GM13977 (cell line): ENCODE data around the gene LDHD.
"Not testable (repeated sequence)": the region's sequence is repeated elsewhere in the genome, so short reads cannot be mapped to it uniquely, and the experiment has no call there.

Experiments
- DNase-seq: peaks from one replicate; pipeline ENCODE4 v3.0.0; 2012; ENCODE audit warnings: low spot score
- in situ Hi-C: fragments of 300-500 bp; cut with MboI; formaldehyde crosslinking; loops from one replicate; pipeline ENCODE4 v1.12.0; 2022; ENCODE audit warnings: low sequenced_read_pairs, low pct_unique_long_range_greater_than_20kb, mixed read lengths, inconsistent platforms; ENCODE audit not compliant: unreplicated experiment
- TF ChIP-seq, protein P1 (sequence below): IDR thresholded peaks from 2 replicates; pipeline ENCODE4 v1.5.1; 2012; ENCODE audit warnings: mild to moderate bottlenecking, control low read depth; ENCODE audit not compliant: insufficient read depth; ENCODE audit errors: extremely low read depth, missing control alignments

LDHD gene

DNA sequence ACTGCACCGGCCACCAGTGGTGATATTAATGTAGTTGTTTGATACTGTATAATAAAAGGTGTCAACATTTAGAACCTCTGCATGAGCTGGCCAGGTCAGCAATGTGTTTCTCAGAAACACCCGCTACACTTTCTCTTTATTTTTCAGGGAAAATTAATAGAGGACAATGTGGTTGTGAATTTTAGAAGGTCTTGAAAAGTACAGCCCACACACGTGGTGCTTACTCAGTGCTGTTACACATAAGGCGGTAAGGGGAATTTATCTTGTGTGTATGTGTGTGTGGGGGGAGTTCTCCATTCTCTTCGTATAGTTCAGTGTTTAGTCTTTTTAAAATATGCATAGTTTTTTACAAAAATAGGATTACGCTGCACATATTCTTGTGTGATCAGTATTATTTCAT is 27.4 kb upstream of the LDHD start:
- no peak for DNase-seq
- TF ChIP-seq, protein P1, sequence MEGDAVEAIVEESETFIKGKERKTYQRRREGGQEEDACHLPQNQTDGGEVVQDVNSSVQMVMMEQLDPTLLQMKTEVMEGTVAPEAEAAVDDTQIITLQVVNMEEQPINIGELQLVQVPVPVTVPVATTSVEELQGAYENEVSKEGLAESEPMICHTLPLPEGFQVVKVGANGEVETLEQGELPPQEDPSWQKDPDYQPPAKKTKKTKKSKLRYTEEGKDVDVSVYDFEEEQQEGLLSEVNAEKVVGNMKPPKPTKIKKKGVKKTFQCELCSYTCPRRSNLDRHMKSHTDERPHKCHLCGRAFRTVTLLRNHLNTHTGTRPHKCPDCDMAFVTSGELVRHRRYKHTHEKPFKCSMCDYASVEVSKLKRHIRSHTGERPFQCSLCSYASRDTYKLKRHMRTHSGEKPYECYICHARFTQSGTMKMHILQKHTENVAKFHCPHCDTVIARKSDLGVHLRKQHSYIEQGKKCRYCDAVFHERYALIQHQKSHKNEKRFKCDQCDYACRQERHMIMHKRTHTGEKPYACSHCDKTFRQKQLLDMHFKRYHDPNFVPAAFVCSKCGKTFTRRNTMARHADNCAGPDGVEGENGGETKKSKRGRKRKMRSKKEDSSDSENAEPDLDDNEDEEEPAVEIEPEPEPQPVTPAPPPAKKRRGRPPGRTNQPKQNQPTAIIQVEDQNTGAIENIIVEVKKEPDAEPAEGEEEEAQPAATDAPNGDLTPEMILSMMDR, result no peak
- in situ Hi-C loops, result no loop called here

DNA sequence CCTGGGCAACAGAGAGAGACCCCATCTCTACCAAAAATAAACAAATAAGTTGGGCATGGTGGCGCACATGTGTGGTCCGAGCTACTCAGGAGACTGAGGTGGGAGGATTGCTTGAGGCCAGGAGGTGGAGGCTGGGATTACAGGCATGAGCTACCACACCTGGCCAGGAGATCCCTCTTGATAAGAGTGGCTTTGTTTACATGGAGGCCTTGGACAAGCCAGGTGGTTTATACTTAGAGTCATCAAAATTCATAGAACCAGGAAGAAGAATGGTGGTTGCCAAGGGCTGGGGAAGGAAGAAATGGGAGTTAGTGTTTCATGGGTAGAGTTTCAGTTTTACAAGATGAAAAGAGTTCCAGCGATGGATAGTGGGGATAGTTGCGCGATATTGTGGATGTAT is 22.9 kb upstream of the LDHD start:
- no peak for DNase-seq
- in situ Hi-C loops, result no loop called here
- TF ChIP-seq, protein P1, result no peak

DNA sequence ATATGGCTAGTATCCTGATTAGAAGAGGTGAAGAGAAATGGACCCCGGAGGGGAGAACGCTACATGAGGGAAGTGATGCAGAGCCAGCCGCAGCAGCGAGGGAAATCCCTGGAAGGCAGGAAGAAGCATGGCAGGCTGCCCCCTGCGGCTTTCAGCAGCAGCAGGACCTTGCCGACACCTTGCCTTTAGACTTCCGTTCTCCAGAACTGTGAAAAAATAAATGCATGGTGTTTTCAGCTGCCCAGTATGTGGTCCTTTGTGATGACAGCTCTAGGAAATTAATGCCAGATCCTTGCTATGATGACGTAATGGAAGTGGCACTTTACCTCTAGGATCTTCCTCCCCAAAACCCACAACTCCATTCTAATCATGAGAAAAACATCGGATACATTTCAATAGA is 22.1 kb upstream of the LDHD start:
- TF ChIP-seq, protein P1, result no peak
- no peak for DNase-seq
- in situ Hi-C loops, result no loop called here

DNA sequence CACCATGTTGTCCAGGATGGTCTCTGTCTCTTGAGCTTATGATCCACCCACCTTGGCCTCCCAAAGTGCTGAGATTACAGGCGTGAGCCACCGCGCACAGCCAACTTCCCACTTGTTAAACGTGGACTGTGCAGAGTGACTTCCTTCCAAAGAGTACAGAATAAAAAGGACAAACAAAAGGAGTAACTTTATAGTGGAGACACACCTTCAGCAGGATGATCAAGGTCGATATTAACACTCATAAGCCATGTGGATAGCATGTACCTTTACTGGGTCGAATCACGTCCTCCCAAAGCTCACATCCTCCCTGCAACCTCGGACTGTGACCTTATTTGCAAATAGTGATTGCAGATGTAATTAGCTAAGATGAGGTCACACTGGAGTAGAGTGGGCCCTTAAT is 21.7 kb upstream of the LDHD start:
- in situ Hi-C loops, result no loop called here
- DNase-seq, result no peak
- TF ChIP-seq, protein P1, result no peak

DNA sequence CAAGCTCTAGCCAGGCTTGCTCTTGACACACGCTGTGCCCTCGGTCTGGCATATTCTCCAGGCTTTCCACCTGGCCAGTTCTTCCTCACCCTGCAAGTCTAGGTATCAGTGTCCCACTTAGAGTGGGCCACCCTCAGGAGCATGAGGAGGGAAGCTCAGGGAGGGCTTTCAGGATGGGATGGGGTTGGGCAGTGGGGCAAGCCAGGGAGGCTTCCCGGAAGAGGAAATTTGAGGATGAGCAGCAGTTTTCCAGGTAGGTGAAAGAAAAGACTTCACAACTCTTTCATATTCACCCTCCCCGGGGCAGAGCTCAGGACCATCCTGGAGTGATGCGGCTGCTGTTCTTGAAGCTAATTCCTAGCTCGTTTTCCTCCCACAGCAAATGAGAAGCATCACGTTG is 14.5 kb upstream of the LDHD start:
- DNase-seq, result no peak
- TF ChIP-seq, protein P1, result no peak
- in situ Hi-C loops, result no loop called here

DNA sequence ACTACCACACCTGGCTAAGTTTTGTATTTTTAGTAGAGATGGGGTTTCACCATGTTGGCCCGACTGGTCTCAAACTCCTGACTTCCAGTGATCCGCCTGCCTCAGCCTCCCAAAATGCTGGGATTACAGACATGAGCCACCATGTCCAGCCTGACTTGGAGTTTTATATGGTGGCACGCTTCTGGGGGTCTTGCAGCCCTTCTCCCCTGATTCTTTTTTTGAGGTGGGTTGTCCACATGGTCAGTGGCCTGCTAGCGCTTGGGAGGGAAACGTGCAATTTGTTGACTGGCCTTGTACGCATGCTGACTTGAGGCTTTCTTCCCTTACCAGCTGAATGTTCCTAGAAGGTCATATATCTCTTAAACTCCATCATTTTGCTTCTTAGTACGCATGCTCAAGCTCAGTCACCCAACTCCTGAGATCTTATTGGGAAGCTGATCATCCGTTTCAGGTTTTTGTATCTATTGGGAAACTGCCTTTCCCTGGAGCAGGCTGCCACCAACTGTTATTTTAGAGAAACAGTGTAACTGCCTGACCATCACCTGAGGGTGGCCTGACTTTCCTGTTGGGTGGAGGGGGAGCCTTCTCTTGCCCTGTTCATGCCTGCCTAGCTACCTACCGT is 13.7 kb upstream of the LDHD start:
- in situ Hi-C loops, result no loop called here
- TF ChIP-seq, protein P1, result no peak
- no peak for DNase-seq

DNA sequence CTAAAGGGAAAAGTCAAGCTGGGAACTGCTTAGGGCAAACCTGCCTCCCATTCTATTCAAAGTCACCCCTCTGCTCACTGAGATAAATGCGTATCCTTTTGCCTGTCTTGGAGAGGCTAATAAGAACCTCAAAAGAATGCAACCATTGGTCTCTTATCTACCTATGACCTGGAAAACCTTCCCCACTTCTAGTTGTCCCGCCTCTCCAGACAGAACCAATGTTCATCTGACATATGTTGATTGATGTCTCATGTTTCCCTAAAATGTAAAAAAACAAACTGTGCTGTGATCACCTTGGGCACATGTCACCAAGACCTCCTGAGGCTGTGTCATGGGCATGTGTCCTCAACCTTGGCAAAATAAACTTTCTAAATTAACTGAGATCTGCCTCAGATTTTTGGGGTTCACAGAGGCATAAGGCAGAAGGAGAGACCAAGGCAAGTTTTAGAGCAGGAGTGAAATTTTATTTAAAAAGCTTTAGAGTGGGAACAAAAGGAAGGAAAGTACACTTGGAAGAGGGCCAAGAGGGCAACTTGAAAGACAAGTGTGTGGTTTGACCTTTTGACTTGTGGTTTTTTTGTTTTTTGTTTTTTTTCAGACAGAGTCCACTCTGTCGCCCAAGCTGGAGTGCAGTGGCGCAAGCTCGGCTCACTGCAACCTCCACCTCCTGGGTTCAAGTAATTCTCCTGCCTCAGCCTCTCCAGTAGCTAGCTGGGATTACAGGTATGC is 13.0 kb upstream of the LDHD start:
- DNase-seq, in situ Hi-C loops: not testable (repeated sequence)
